ENCODE results near the gene FOXL1. TPM values are rescaled to one million over a fixed set of nuclear protein-coding genes. Genes with fewer than 3 reads are reported as not detected.

The FOXL1 gene
- polyA plus RNA-seq, 3 donors, result not detected

- peaks cover 0 to 20% of the 10 kb centered on the region in 2 donors for H3K9me3 ChIP-seq (replicated peaks in 1 of 2; ENCODE audit: control insufficient read depth in 1 of 2, insufficient read depth in 1 of 2, low read length in 2 of 2)
- TF ChIP-seq CTCF (IDR thresholded peaks at IDR 0.05), result no peak
- no peak overlapping the region for H3K4me3 ChIP-seq (replicated peaks in 1 of 3; ENCODE audit: low read depth in 2 of 3, low read length in 3 of 3)
- no peak for DNase-seq
- Mint-ChIP-seq H3K27me3 (ENCODE audit: low read depth in 3 of 3) (peaks cover 73 to 90% (median 79%) of the 10 kb centered on the region in 3 donors), H3K4me3 (peak overlapping the region in 1 of 2 donors; percentile 73), H3K9me3 (peaks cover 0 to 13% (median 0%) of the 10 kb centered on the region in 7 donors), H3K36me3 (peaks cover 0 to 3% of the 10 kb centered on the region in 2 donors), H3K4me1 (peaks cover 22% of the 10 kb centered on the region), H3K27ac (no peak overlapping the region)
- no peak overlapping the region for H2AFZ ChIP-seq (ENCODE audit: insufficient read depth, low read depth, low read length, poor library complexity, severe bottlenecking)
- no peak overlapping the region for H3K9ac ChIP-seq (ENCODE audit: insufficient read depth, low read length, poor library complexity, severe bottlenecking)
- peaks cover 4 to 9% of the 10 kb centered on the region in 2 donors for H3K4me1 ChIP-seq (ENCODE audit: control insufficient read depth in 1 of 2, insufficient read depth in 2 of 2, low read length in 2 of 2)
- no peak overlapping the region for H3K4me2 ChIP-seq (replicated peaks; ENCODE audit: extremely low read depth, low read length, poor library complexity, severe bottlenecking)
- no peaks in the 10 kb centered on the region for H3K79me2 ChIP-seq (ENCODE audit: insufficient read depth, low read length)
- 4% methylated on average over 114 of the region's 116 CpGs for WGBS (ENCODE audit: insufficient coverage)
- no peak overlapping the region for H3K27ac ChIP-seq (ENCODE audit: low read depth in 1 of 2, low read length in 2 of 2)
- H3K27me3 ChIP-seq (ENCODE audit: control insufficient read depth in 2 of 2, insufficient read depth in 2 of 2, low read length in 2 of 2), result peaks cover 44 to 78% of the 10 kb centered on the region in 2 donors
- H4K20me1 ChIP-seq (ENCODE audit: insufficient read depth, low read length), result no peaks in the 10 kb centered on the region
- intact Hi-C loops (cut with micrococcal nuclease), result no loop called here
- no peaks in the 10 kb centered on the region for H3K36me3 ChIP-seq (replicated peaks in 1 of 2; ENCODE audit: control insufficient read depth in 1 of 2, insufficient read depth in 2 of 2, low read length in 2 of 2)
Observed at GRCh38 chr16:86567701-86568581, 10.4 kb upstream of the FOXL1 start.

- H3K27ac Mint-ChIP-seq, result no peak overlapping the region
- Histone ChIP-seq H3K27me3 (ENCODE audit: control insufficient read depth in 2 of 2, insufficient read depth in 2 of 2, low read length in 2 of 2) (peaks cover 44 to 74% of the 10 kb centered on the region in 2 donors), H3K9me3 (replicated peaks in 1 of 2; ENCODE audit: control insufficient read depth in 1 of 2, insufficient read depth in 1 of 2, low read length in 2 of 2) (peaks cover 0 to 20% of the 10 kb centered on the region in 2 donors), H3K4me1 (ENCODE audit: control insufficient read depth in 1 of 2, insufficient read depth in 2 of 2, low read length in 2 of 2) (peaks cover 3 to 7% of the 10 kb centered on the region in 2 donors), H3K9ac (ENCODE audit: insufficient read depth, low read length, poor library complexity, severe bottlenecking) (no peak overlapping the region), H3K36me3 (replicated peaks in 1 of 2; ENCODE audit: control insufficient read depth in 1 of 2, insufficient read depth in 2 of 2, low read length in 2 of 2) (no peaks in the 10 kb centered on the region), H4K20me1 (ENCODE audit: insufficient read depth, low read length) (no peaks in the 10 kb centered on the region), H3K4me3 (replicated peaks in 1 of 3; ENCODE audit: low read depth in 2 of 3, low read length in 3 of 3) (no peak overlapping the region), H3K27ac (ENCODE audit: low read depth in 1 of 2, low read length in 2 of 2) (no peak overlapping the region), H3K4me2 (replicated peaks; ENCODE audit: extremely low read depth, low read length, poor library complexity, severe bottlenecking) (no peak overlapping the region), H3K79me2 (ENCODE audit: insufficient read depth, low read length) (no peaks in the 10 kb centered on the region), H2AFZ (ENCODE audit: insufficient read depth, low read depth, low read length, poor library complexity, severe bottlenecking) (no peak overlapping the region)
- TF ChIP-seq CTCF (IDR thresholded peaks at IDR 0.05), result no peak
- peaks cover 0 to 14% (median 0%) of the 10 kb centered on the region in 7 donors for H3K9me3 Mint-ChIP-seq
- intact Hi-C loops (cut with micrococcal nuclease), result no loop called here
- peaks cover 14% of the 10 kb centered on the region for H3K4me1 Mint-ChIP-seq
- H3K4me3 Mint-ChIP-seq, result peak overlapping the region in 1 of 2 donors; percentile 65
- peaks cover 64 to 89% (median 77%) of the 10 kb centered on the region in 3 donors for H3K27me3 Mint-ChIP-seq (ENCODE audit: low read depth in 3 of 3)
- DNase-seq, result no peak
- peaks cover 0 to 3% of the 10 kb centered on the region in 2 donors for H3K36me3 Mint-ChIP-seq
- 6% methylated on average over 18 of the region's 33 CpGs for WGBS (ENCODE audit: insufficient coverage)
Observed at GRCh38 chr16:86568677-86569623, 9.4 kb upstream of the FOXL1 start.

Data from CD14-positive monocyte (primary cell).